ENCODE data around the gene VAV3.

Gene VAV3

GRCh38 chr1:107617456-107617855 is 347.5 kb downstream of the VAV3 start:
- Histone ChIP-seq H2AK5ac (ENCODE audit: low read depth, low read length) (no peak overlapping the region), H3K14ac (ENCODE audit: low read length) (no peak overlapping the region), H3K4ac (ENCODE audit: low read length) (no peak overlapping the region), H3K4me1 (ENCODE audit: control insufficient read depth in 2 of 2, insufficient read depth in 1 of 2, low read depth in 1 of 2, low read length in 2 of 2) (no peaks in the 10 kb centered on the region), H4K8ac (ENCODE audit: low read depth, low read length) (no peak overlapping the region), H3K27me3 (ENCODE audit: control insufficient read depth in 3 of 3, insufficient read depth in 3 of 3, low read depth in 1 of 3, low read length in 3 of 3) (no peaks in the 10 kb centered on the region), H2BK5ac (ENCODE audit: low read length) (no peak overlapping the region), H3K9me3 (replicated peaks in 1 of 2; ENCODE audit: control insufficient read depth in 2 of 2, insufficient read depth in 1 of 2, low read depth in 1 of 2, low read length in 2 of 2) (peaks cover 0 to under 1% of the 10 kb centered on the region in 2 donors), H3K4me3 (ENCODE audit: low read length in 2 of 2) (no peak overlapping the region), H3K36me3 (replicated peaks in 1 of 2; ENCODE audit: control insufficient read depth in 2 of 2, insufficient read depth in 2 of 2, low read length in 2 of 2) (no peaks in the 10 kb centered on the region), H3K9ac (ENCODE audit: low read depth, low read length, poor library complexity) (no peak overlapping the region), H3K23ac (ENCODE audit: low read depth, low read length, poor library complexity) (no peak overlapping the region), H2AFZ (ENCODE audit: low read length) (no peak overlapping the region), H3K4me2 (ENCODE audit: insufficient read depth, low read length, poor library complexity, severe bottlenecking) (no peak overlapping the region), H3K18ac (ENCODE audit: low read length) (no peak overlapping the region), H3K27ac (replicated peaks; ENCODE audit: low read length) (no peak overlapping the region), H2BK12ac (ENCODE audit: low read length) (no peak overlapping the region), H3K79me1 (ENCODE audit: low read depth, low read length) (no peaks in the 10 kb centered on the region), H2BK15ac (ENCODE audit: low read length) (no peak overlapping the region), H4K91ac (ENCODE audit: low read depth, low read length, poor library complexity) (no peak overlapping the region), H2BK120ac (ENCODE audit: low read depth, low read length) (no peak overlapping the region)
- no peak for DNase-seq (ENCODE audit: low spot score)

- no peak overlapping the region for H3K18ac ChIP-seq (ENCODE audit: low read length)
- H3K27ac ChIP-seq (replicated peaks; ENCODE audit: low read length), result no peak overlapping the region
- H3K27me3 ChIP-seq (ENCODE audit: control insufficient read depth in 3 of 3, insufficient read depth in 3 of 3, low read depth in 1 of 3, low read length in 3 of 3), result no peaks in the 10 kb centered on the region
- no peak overlapping the region for H2BK120ac ChIP-seq (ENCODE audit: low read depth, low read length)
- no peak overlapping the region for H3K23ac ChIP-seq (ENCODE audit: low read depth, low read length, poor library complexity)
- no peak overlapping the region for H4K8ac ChIP-seq (ENCODE audit: low read depth, low read length)
- H3K36me3 ChIP-seq (replicated peaks in 1 of 2; ENCODE audit: control insufficient read depth in 2 of 2, insufficient read depth in 2 of 2, low read length in 2 of 2), result no peaks in the 10 kb centered on the region
- no peak overlapping the region for H2AFZ ChIP-seq (ENCODE audit: low read length)
- H3K4me1 ChIP-seq (ENCODE audit: control insufficient read depth in 2 of 2, insufficient read depth in 1 of 2, low read depth in 1 of 2, low read length in 2 of 2), result no peaks in the 10 kb centered on the region
- no peak overlapping the region for H4K91ac ChIP-seq (ENCODE audit: low read depth, low read length, poor library complexity)
- no peak overlapping the region for H3K4ac ChIP-seq (ENCODE audit: low read length)
- no peak overlapping the region for H2AK5ac ChIP-seq (ENCODE audit: low read depth, low read length)
- H2BK5ac ChIP-seq (ENCODE audit: low read length), result no peak overlapping the region
- H3K4me3 ChIP-seq (ENCODE audit: low read length in 2 of 2), result no peak overlapping the region
- H2BK12ac ChIP-seq (ENCODE audit: low read length), result no peak overlapping the region
- H2BK15ac ChIP-seq (ENCODE audit: low read length), result no peak overlapping the region
- WGBS, 2 donors (ENCODE audit: extremely low coverage in 2 of 2, insufficient read length in 2 of 2, insufficient replicate concordance in 1 of 2), result no CpG with 5 or more reads among the region's 1 CpG
- DNase-seq (ENCODE audit: low spot score), result no peak
- no peak overlapping the region for H3K14ac ChIP-seq (ENCODE audit: low read length)
- no peak overlapping the region for H3K9ac ChIP-seq (ENCODE audit: low read depth, low read length, poor library complexity)
- H3K4me2 ChIP-seq (ENCODE audit: insufficient read depth, low read length, poor library complexity, severe bottlenecking), result no peak overlapping the region
- H3K79me1 ChIP-seq (ENCODE audit: low read depth, low read length), result no peaks in the 10 kb centered on the region
- peaks cover 0 to 3% of the 10 kb centered on the region in 2 donors for H3K9me3 ChIP-seq (replicated peaks in 1 of 2; ENCODE audit: control insufficient read depth in 2 of 2, insufficient read depth in 1 of 2, low read depth in 1 of 2, low read length in 2 of 2)
These were observed 355.2 kb downstream of the VAV3 start for GRCh38 chr1:107609808-107610207.

- no peaks in the 10 kb centered on the region for H3K27me3 ChIP-seq (ENCODE audit: control insufficient read depth in 3 of 3, insufficient read depth in 3 of 3, low read depth in 1 of 3, low read length in 3 of 3)
- H3K36me3 ChIP-seq (replicated peaks in 1 of 2; ENCODE audit: control insufficient read depth in 2 of 2, insufficient read depth in 2 of 2, low read length in 2 of 2), result no peaks in the 10 kb centered on the region
- H2AK5ac ChIP-seq (ENCODE audit: low read depth, low read length), result no peak overlapping the region
- H3K4ac ChIP-seq (ENCODE audit: low read length), result no peak overlapping the region
- H3K27ac ChIP-seq (replicated peaks; ENCODE audit: low read length), result no peak overlapping the region
- H4K8ac ChIP-seq (ENCODE audit: low read depth, low read length), result no peak overlapping the region
- no peak overlapping the region for H3K9ac ChIP-seq (ENCODE audit: low read depth, low read length, poor library complexity)
- H2BK120ac ChIP-seq (ENCODE audit: low read depth, low read length), result no peak overlapping the region
- H3K9me3 ChIP-seq (replicated peaks in 1 of 2; ENCODE audit: control insufficient read depth in 2 of 2, insufficient read depth in 1 of 2, low read depth in 1 of 2, low read length in 2 of 2), result no peaks in the 10 kb centered on the region
- H2BK12ac ChIP-seq (ENCODE audit: low read length), result no peak overlapping the region
- no peak overlapping the region for H3K14ac ChIP-seq (ENCODE audit: low read length)
- no peak overlapping the region for H2AFZ ChIP-seq (ENCODE audit: low read length)
- H3K4me2 ChIP-seq (ENCODE audit: insufficient read depth, low read length, poor library complexity, severe bottlenecking), result no peak overlapping the region
- no peak overlapping the region for H4K91ac ChIP-seq (ENCODE audit: low read depth, low read length, poor library complexity)
- H2BK5ac ChIP-seq (ENCODE audit: low read length), result no peak overlapping the region
- no peak overlapping the region for H2BK15ac ChIP-seq (ENCODE audit: low read length)
- H3K23ac ChIP-seq (ENCODE audit: low read depth, low read length, poor library complexity), result no peak overlapping the region
- no peaks in the 10 kb centered on the region for H3K4me1 ChIP-seq (ENCODE audit: control insufficient read depth in 2 of 2, insufficient read depth in 1 of 2, low read depth in 1 of 2, low read length in 2 of 2)
- no peak for DNase-seq (ENCODE audit: low spot score)
- no peak overlapping the region for H3K4me3 ChIP-seq (ENCODE audit: low read length in 2 of 2)
- H3K79me1 ChIP-seq (ENCODE audit: low read depth, low read length), result no peaks in the 10 kb centered on the region
- no peak overlapping the region for H3K18ac ChIP-seq (ENCODE audit: low read length)
These were observed 360.2 kb downstream of the VAV3 start for GRCh38 chr1:107604825-107605224.

GRCh38 chr1:107600607-107601160 is 364.3 kb downstream of the VAV3 start:
- no peak overlapping the region for H3K27ac ChIP-seq (replicated peaks; ENCODE audit: low read length)
- H3K23ac ChIP-seq (ENCODE audit: low read depth, low read length, poor library complexity), result no peak overlapping the region
- no peaks in the 10 kb centered on the region for H3K9me3 ChIP-seq (replicated peaks in 1 of 2; ENCODE audit: control insufficient read depth in 2 of 2, insufficient read depth in 1 of 2, low read depth in 1 of 2, low read length in 2 of 2)
- H3K9ac ChIP-seq (ENCODE audit: low read depth, low read length, poor library complexity), result no peak overlapping the region
- H4K8ac ChIP-seq (ENCODE audit: low read depth, low read length), result no peak overlapping the region
- no peak overlapping the region for H2AK5ac ChIP-seq (ENCODE audit: low read depth, low read length)
- WGBS, 2 donors (ENCODE audit: extremely low coverage in 2 of 2, insufficient read length in 2 of 2, insufficient replicate concordance in 1 of 2), result no CpG with 5 or more reads among the region's 3 CpGs
- H2AFZ ChIP-seq (ENCODE audit: low read length), result no peak overlapping the region
- H2BK5ac ChIP-seq (ENCODE audit: low read length), result no peak overlapping the region
- no peaks in the 10 kb centered on the region for H3K79me1 ChIP-seq (ENCODE audit: low read depth, low read length)
- no peak overlapping the region for H2BK15ac ChIP-seq (ENCODE audit: low read length)
- DNase-seq (ENCODE audit: low spot score), result no peak
- no peak overlapping the region for H2BK120ac ChIP-seq (ENCODE audit: low read depth, low read length)
- no peak overlapping the region for H3K4me3 ChIP-seq (ENCODE audit: low read length in 2 of 2)
- no peak overlapping the region for H3K4me2 ChIP-seq (ENCODE audit: insufficient read depth, low read length, poor library complexity, severe bottlenecking)
- no peak overlapping the region for H2BK12ac ChIP-seq (ENCODE audit: low read length)
- no peak overlapping the region for H3K4ac ChIP-seq (ENCODE audit: low read length)
- H3K27me3 ChIP-seq (ENCODE audit: control insufficient read depth in 3 of 3, insufficient read depth in 3 of 3, low read depth in 1 of 3, low read length in 3 of 3), result no peaks in the 10 kb centered on the region
- no peak overlapping the region for H3K18ac ChIP-seq (ENCODE audit: low read length)
- no peaks in the 10 kb centered on the region for H3K4me1 ChIP-seq (ENCODE audit: control insufficient read depth in 2 of 2, insufficient read depth in 1 of 2, low read depth in 1 of 2, low read length in 2 of 2)
- H4K91ac ChIP-seq (ENCODE audit: low read depth, low read length, poor library complexity), result no peak overlapping the region
- no peak overlapping the region for H3K14ac ChIP-seq (ENCODE audit: low read length)
- H3K36me3 ChIP-seq (replicated peaks in 1 of 2; ENCODE audit: control insufficient read depth in 2 of 2, insufficient read depth in 2 of 2, low read length in 2 of 2), result no peaks in the 10 kb centered on the region
